Fibroblast of the aortic adventitia (primary cell): ENCODE measurements around the gene USP19. TPM values are rescaled to one million over a fixed set of nuclear protein-coding genes. Genes with fewer than 3 reads are reported as not detected.

Source experiments
- DNase-seq: peaks from one replicate; pipeline ENCODE4 v3.0.0-alpha.2; 2010; ENCODE audit warnings: low read depth
- H3K4me3 ChIP-seq: 2 replicates; pipeline ENCODE4 v1.5.1; 2011; ENCODE audit warnings: low read depth, mild to moderate bottlenecking, control low read depth, low read length, moderate library complexity
- CTCF ChIP-seq: IDR thresholded peaks from 2 replicates; pipeline ENCODE4 v1.5.1; 2011; ENCODE audit warnings: mild to moderate bottlenecking, low read length, control low read depth, inconsistent platforms; ENCODE audit not compliant: insufficient read depth
- total RNA-seq: library from RNA; depleted of rRNA; stranded (reverse); fragments of >200 nt; gene quantifications from 2 replicates; pipeline ENCODE4 v1.2.3, GENCODE V29; 2012; ENCODE audit warnings: low replicate concordance

Gene USP19
- total RNA-seq, 1 donor, result 36.0 TPM

GRCh38 chr3:49104427-49105291, 16.0 kb downstream of the USP19 start, which contains the start of gene QARS1:
Gene QARS1, minus strand, starts transcription at chr3:49104757. Its CDS starts 24 bp downstream, at chr3:49104733.
- peak within 1 kb of the TSS; percentile 98 for H3K4me3 ChIP-seq
- no peak for TF ChIP-seq CTCF
- peak; percentile 89 for DNase-seq

GRCh38 chr3:49104052-49104426, 16.6 kb downstream of the USP19 start:
- no peak for TF ChIP-seq CTCF
- peak overlapping the region; percentile 98 for H3K4me3 ChIP-seq
- DNase-seq, result no peak

GRCh38 chr3:49100046-49100615, 20.5 kb downstream of the USP19 start:
- DNase-seq, result no peak
- TF ChIP-seq CTCF, result no peak

GRCh38 chr3:49098910-49099630, 21.6 kb downstream of the USP19 start:
- no peak for TF ChIP-seq CTCF
- no peak for DNase-seq
- H3K4me3 ChIP-seq, result no peak overlapping the region

More at GRCh38 chr3:49100046-49100615, 20.5 kb downstream of the USP19 start:
- H3K4me3 ChIP-seq, result no peak overlapping the region

- H3K4me3 ChIP-seq, result no peak overlapping the region
- no peak for DNase-seq
- no peak for TF ChIP-seq CTCF
Measured at GRCh38 chr3:49098429-49098828, 22.2 kb downstream of the USP19 start.

GRCh38 chr3:49093853-49094767, 26.5 kb downstream of the USP19 start, which contains the start of gene QRICH1:
Gene QRICH1, minus strand, starts transcription at chr3:49094071. Its CDS starts 17,054 bp downstream, at chr3:49077017.
- peak; percentile 77 for TF ChIP-seq CTCF
- peak; percentile 98 for DNase-seq
- H3K4me3 ChIP-seq, result peak within 1 kb of the TSS; percentile 98
